IPS-20b (cell line): ENCODE results near the gene TUBB2A.
"Not testable (repeated sequence)": the region's sequence is repeated elsewhere in the genome, so short reads cannot be mapped to it uniquely, and the experiment has no call there.

ENCODE experiments used
- H3K27ac ChIP-seq: one replicate; pipeline ENCODE4 v1.5.1; 2013; ENCODE audit warnings: low read length
- H3K27me3 ChIP-seq: 2 replicates; pipeline ENCODE4 v1.6.1; 2013; ENCODE audit warnings: mild to moderate bottlenecking, low read length, inconsistent platforms; ENCODE audit not compliant: insufficient read depth
- H3K36me3 ChIP-seq: 2 replicates; pipeline ENCODE4 v1.6.1; 2013; ENCODE audit warnings: low read depth, mild to moderate bottlenecking, inconsistent platforms, low read length, moderate library complexity; ENCODE audit not compliant: insufficient read depth
- H3K4me1 ChIP-seq: 2 replicates; pipeline ENCODE4 v1.6.1; 2013; ENCODE audit warnings: mild to moderate bottlenecking, control low read depth, inconsistent platforms, low read length, moderate library complexity; ENCODE audit not compliant: insufficient read depth
- H3K4me3 ChIP-seq: 2 replicates; pipeline ENCODE4 v1.5.1; 2013; ENCODE audit warnings: mild to moderate bottlenecking, low read length, inconsistent platforms
- H3K9ac ChIP-seq: 2 replicates; pipeline ENCODE4 v1.6.1; 2013; ENCODE audit warnings: low read depth, mild to moderate bottlenecking, inconsistent platforms, low read length, moderate library complexity
- H3K9me3 ChIP-seq: 2 replicates; pipeline ENCODE4 v1.6.1; 2013; ENCODE audit warnings: mild to moderate bottlenecking, low read depth, low read length, inconsistent platforms; ENCODE audit not compliant: insufficient read depth

The TUBB2A gene

GRCh38 chr6:3143158-3143557 is 14.2 kb downstream of the TUBB2A start:
- Histone ChIP-seq H3K9ac (peak overlapping the region; percentile 42; the same call in 1 of the 2 replicates), H3K27me3 (no peaks in the 10 kb centered on the region), H3K36me3 (peaks cover 60% of the 10 kb centered on the region), H3K27ac (peak overlapping the region; percentile 48), H3K4me1 (peaks cover 8% of the 10 kb centered on the region; the same call in 1 of the 2 replicates), H3K4me3 (no peak overlapping the region), H3K9me3 (no peaks in the 10 kb centered on the region)

GRCh38 chr6:3142536-3142935 is 14.8 kb downstream of the TUBB2A start:
- Histone ChIP-seq H3K4me3 (no peak overlapping the region), H3K9me3 (no peaks in the 10 kb centered on the region), H3K36me3 (peaks cover 60% of the 10 kb centered on the region), H3K27ac (no peak overlapping the region), H3K27me3 (no peaks in the 10 kb centered on the region), H3K9ac (peak overlapping the region; percentile 42; the same call in 1 of the 2 replicates), H3K4me1 (peaks cover 8% of the 10 kb centered on the region; the same call in 1 of the 2 replicates)

GRCh38 chr6:3140201-3140600 is 17.1 kb downstream of the TUBB2A start:
- H3K4me1 ChIP-seq, result peaks cover 8% of the 10 kb centered on the region; the same call in 1 of the 2 replicates
- H3K36me3 ChIP-seq, result peaks cover 82% of the 10 kb centered on the region
- no peak overlapping the region for H3K9ac ChIP-seq
- no peak overlapping the region for H3K4me3 ChIP-seq
- no peak overlapping the region for H3K27ac ChIP-seq
- no peaks in the 10 kb centered on the region for H3K9me3 ChIP-seq
- no peaks in the 10 kb centered on the region for H3K27me3 ChIP-seq

- Histone ChIP-seq H3K4me3 (no peak overlapping the region), H3K27ac (no peak overlapping the region)
Measured at GRCh38 chr6:3139090-3139903, 18.0 kb downstream of the TUBB2A start.

GRCh38 chr6:3138341-3138740 is 19.0 kb downstream of the TUBB2A start:
- Histone ChIP-seq H3K9me3 (no peaks in the 10 kb centered on the region), H3K4me3 (no peak overlapping the region), H3K36me3 (peaks cover 85% of the 10 kb centered on the region), H3K9ac (no peak overlapping the region), H3K27me3 (no peaks in the 10 kb centered on the region), H3K4me1 (peaks cover 4% of the 10 kb centered on the region; the same call in 1 of the 2 replicates), H3K27ac (no peak overlapping the region)

More at GRCh38 chr6:3139090-3139903, 18.0 kb downstream of the TUBB2A start:
- Histone ChIP-seq H3K36me3 (peaks cover 81% of the 10 kb centered on the region), H3K9me3 (no peaks in the 10 kb centered on the region), H3K9ac (no peak overlapping the region), H3K4me1 (peaks cover 8% of the 10 kb centered on the region; the same call in 1 of the 2 replicates), H3K27me3 (no peaks in the 10 kb centered on the region)

GRCh38 chr6:3137873-3138272 is 19.5 kb downstream of the TUBB2A start:
- H3K9ac ChIP-seq, H3K4me3 ChIP-seq, H3K27me3 ChIP-seq, H3K27ac ChIP-seq, H3K4me1 ChIP-seq, H3K9me3 ChIP-seq: not testable (repeated sequence)
- H3K36me3 ChIP-seq, result peaks cover 85% of the 10 kb centered on the region

- peaks cover 2% of the 10 kb centered on the region; the same call in 1 of the 2 replicates for H3K4me1 ChIP-seq
- H3K36me3 ChIP-seq, result peaks cover 86% of the 10 kb centered on the region
Measured at GRCh38 chr6:3137057-3137777, 20.1 kb downstream of the TUBB2A start.

GRCh38 chr6:3136292-3137011 is 20.9 kb downstream of the TUBB2A start:
- H3K4me1 ChIP-seq, result peaks cover 2% of the 10 kb centered on the region; the same call in 1 of the 2 replicates
- no peak overlapping the region for H3K9ac ChIP-seq

More at GRCh38 chr6:3137057-3137777, 20.1 kb downstream of the TUBB2A start:
- no peak overlapping the region for H3K27ac ChIP-seq
- no peak overlapping the region for H3K9ac ChIP-seq
- no peaks in the 10 kb centered on the region for H3K9me3 ChIP-seq
- no peaks in the 10 kb centered on the region for H3K27me3 ChIP-seq
- H3K4me3 ChIP-seq, result no peak overlapping the region

GRCh38 chr6:3135668-3136291 is 21.6 kb downstream of the TUBB2A start:
- no peaks in the 10 kb centered on the region for H3K9me3 ChIP-seq

More at GRCh38 chr6:3136292-3137011, 20.9 kb downstream of the TUBB2A start:
- H3K27ac ChIP-seq, result no peak overlapping the region
- no peaks in the 10 kb centered on the region for H3K27me3 ChIP-seq
- no peak overlapping the region for H3K4me3 ChIP-seq
- no peaks in the 10 kb centered on the region for H3K9me3 ChIP-seq
- peaks cover 94% of the 10 kb centered on the region for H3K36me3 ChIP-seq

GRCh38 chr6:3133515-3133914 is 23.8 kb downstream of the TUBB2A start:
- H3K4me3 ChIP-seq, result no peak overlapping the region
- no peak overlapping the region for H3K9ac ChIP-seq
- no peaks in the 10 kb centered on the region for H3K9me3 ChIP-seq
- no peaks in the 10 kb centered on the region for H3K27me3 ChIP-seq
- no peak overlapping the region for H3K27ac ChIP-seq
- peaks cover 2% of the 10 kb centered on the region; the same call in 1 of the 2 replicates for H3K4me1 ChIP-seq
- H3K36me3 ChIP-seq, result peaks cover 93% of the 10 kb centered on the region

More at GRCh38 chr6:3135668-3136291, 21.6 kb downstream of the TUBB2A start:
- Histone ChIP-seq H3K4me3 (no peak overlapping the region), H3K36me3 (peaks cover 93% of the 10 kb centered on the region), H3K9ac (no peak overlapping the region), H3K27me3 (no peaks in the 10 kb centered on the region), H3K27ac (no peak overlapping the region), H3K4me1 (peaks cover 2% of the 10 kb centered on the region; the same call in 1 of the 2 replicates)

- Histone ChIP-seq H3K36me3 (peaks cover 91% of the 10 kb centered on the region), H3K9me3 (no peaks in the 10 kb centered on the region), H3K9ac (no peak overlapping the region), H3K27ac (no peak overlapping the region), H3K27me3 (no peaks in the 10 kb centered on the region), H3K4me3 (no peak overlapping the region), H3K4me1 (peaks cover 2% of the 10 kb centered on the region; the same call in 1 of the 2 replicates)
Measured at GRCh38 chr6:3131695-3132094, 25.6 kb downstream of the TUBB2A start.
